Middle frontal gyrus (tissue), 1 donor: ENCODE measurements around the gene MADCAM1.

Source experiments
- DNase-seq: peaks from one replicate; pipeline ENCODE4 v3.0.0-alpha.2; 2015; ENCODE audit warnings: low spot score; ENCODE audit errors: extremely low spot score

Gene MADCAM1

GRCh38 chr19:554817-555216 is 58.5 kb downstream of the MADCAM1 start:
- DNase-seq, result no peak
